Peyer's patch (tissue), 4 donors: ENCODE results near the gene CCDC92B.

Source experiments
- CTCF ChIP-seq, 6 experiments: fragments of 450-650 bp in 4 of 6; fragments of 200-600 bp in 2 of 6; sonication (generic) in 1 of 6; IDR thresholded peaks; one replicate each; pipeline ENCODE4 v1.5.1; 2017 to 2019; ENCODE audit warnings: antibody characterized with exemption in 6 of 6, mild to moderate bottlenecking in 3 of 6, moderate library complexity in 1 of 6
- POLR2A ChIP-seq, 2 donors: fragments of 450-650 bp; IDR thresholded peaks; one replicate each; pipeline ENCODE4 v1.5.1; 2017; ENCODE audit warnings: antibody characterized with exemption in 2 of 2, mild to moderate bottlenecking in 2 of 2, moderate library complexity in 2 of 2

- TF ChIP-seq CTCF (IDR thresholded peaks at IDR 0.05) (no peak), POLR2A (IDR thresholded peaks at IDR 0.05) (no peak)
These were observed 67.1 kb downstream of the CCDC92B start for GRCh38 chr17:2682176-2682938.
